GM21723 (cell line): ENCODE data around the gene AP1M1.

ENCODE experiments used
- ATAC-seq: cut with Tn5 transposase; IDR thresholded peaks from one replicate; pipeline ENCODE4 v1.9.1; 2021; ENCODE audit warnings: mild to moderate bottlenecking, moderate library complexity; ENCODE audit not compliant: unreplicated experiment

AP1M1 gene

DNA sequence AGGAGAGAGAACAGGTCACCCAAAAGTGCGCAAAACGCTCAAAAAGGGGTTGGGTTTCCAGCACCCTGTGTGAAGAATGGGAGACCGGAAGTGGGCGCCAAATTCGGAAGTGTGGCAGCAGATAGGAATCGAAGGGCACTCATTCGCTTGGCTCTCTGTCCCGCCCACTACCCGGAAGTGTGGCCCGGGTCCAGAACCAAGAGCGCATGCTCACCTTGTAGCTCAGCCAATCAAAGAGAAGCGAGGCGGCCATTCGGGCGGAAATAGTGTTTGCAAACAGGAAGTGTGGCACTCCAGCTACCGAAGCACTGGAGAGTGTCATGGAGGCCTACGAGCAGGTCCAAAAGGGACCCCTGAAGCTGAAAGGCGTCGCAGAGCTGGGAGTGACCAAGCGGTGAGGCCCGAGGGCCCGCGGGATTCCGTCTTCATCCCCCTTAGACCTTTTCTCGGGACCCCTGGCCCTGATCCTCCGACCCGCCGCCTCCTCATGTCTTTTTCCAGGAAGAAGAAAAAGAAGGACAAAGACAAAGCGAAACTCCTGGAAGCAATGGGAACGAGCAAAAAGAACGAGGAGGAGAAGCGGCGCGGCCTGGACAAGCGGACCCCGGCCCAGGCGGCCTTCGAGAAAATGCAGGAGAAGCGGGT, 12.5 kb upstream of the AP1M1 start, which contains the start of gene FAM32A:
TSS of gene FAM32A (plus strand) at position 288 of the 645 bp plus-strand sequence. CDS start at position 321, 33 bp downstream.
- ATAC-seq: peak; percentile 80

DNA sequence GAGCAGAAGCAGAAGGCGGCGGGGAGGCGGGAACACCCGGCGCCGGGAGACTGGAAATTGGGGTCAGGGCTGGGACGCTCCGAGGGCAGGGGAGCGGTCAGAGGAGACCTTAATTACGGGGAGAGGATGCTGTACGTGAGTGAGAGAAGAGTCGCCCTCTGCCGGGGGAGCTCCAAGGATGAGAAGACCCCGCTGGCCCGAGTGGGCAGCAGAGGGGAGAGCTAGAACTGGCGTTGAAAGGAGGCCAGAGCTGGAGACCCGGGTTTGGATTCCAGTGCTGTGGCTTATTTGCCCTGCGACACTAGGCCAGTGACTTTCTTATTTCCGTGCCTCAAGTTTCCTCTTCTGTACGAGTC, 12.0 kb upstream of the AP1M1 start:
- ATAC-seq: no peak

DNA sequence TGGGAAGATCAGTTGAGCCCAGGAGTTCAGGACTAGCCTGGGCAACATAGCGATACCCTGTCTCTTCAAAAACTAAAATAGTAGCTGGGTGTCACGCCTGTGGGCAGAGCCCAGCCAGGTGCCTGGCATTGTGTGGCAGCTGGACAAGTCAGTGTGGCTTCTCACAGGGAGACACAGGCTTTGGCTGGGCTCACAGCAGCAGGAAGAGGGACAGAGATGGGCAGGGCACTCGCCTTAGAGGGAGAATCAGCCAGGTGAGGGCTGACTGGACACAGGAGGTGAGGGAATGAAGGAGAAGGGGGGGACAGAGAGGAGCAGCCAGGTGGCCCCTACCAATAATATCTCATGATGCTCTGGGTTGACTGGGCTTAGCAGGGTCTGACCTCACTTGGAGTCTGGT, 9.2 kb upstream of the AP1M1 start:
- ATAC-seq: no peak

DNA sequence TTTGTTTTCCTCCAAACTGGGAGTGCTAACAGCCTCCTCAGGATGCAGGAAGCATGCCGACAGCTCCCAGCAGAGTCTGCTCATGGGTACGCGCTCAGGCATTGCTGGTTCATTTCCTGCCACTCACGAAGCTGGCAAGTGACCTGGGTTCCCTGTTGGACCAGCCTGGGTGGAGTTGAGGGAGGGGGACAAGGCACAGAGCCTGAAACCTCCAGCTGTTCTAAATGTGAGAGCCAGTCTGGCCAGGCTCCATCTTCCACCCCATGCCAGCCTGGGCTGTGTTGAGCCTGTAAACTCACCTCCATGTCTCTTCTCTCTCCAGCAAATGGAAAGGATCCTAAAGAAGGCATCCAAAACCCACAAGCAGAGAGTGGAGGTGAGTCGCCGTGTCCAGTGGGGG, 7.5 kb upstream of the AP1M1 start:
- no peak for ATAC-seq

DNA sequence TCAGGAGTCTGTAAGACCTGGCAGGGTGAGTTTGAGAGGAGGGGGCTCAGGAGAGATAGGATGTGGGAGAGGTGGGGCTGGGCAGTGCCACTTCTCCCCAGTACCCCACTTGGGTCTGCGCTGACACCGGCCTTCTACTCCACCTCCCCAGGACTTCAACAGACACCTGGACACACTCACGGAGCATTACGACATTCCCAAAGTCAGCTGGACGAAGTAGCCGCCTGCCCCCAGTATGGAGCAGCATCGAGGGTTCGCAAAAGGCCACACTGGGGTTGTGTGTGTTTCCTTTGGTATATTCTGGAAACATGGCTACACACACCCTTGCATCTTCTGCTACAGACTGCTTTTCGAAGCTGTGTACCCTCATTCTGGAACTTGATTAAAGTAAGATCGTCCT, 7.0 kb upstream of the AP1M1 start:
- no peak for ATAC-seq

DNA sequence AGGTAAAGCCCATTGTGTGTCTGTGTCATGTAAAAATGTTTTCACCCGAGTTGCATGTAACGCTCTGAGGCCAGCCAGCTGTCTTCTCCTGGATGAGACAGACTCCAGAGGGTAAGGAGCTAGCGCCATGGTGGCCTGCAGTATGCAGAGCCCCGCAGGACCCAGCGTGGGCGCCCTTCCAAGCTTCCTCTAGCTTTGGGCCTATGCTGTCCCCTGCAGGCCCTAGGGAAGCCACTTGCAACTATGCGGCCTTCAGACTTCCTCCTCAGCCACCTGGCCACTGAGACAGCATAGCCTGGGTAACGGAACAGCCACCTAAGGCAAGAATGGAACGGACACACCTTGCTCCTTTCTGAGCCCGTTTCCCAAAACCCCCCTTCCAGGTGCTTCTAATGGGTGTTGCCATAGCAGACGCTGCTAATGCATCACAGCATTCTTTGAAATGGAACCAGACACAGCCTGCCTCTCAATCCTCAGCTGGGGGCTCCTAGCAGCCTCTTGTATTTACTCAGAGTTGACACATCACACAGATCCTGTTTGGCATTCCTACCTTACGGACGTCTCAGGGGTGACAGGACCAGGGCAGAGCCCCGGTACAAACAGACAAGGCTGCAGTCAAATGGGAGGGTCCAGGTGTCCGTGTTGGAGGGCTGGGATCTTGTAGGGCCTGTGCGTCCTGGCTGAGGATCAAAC, 6.3 kb upstream of the AP1M1 start:
- no peak for ATAC-seq

DNA sequence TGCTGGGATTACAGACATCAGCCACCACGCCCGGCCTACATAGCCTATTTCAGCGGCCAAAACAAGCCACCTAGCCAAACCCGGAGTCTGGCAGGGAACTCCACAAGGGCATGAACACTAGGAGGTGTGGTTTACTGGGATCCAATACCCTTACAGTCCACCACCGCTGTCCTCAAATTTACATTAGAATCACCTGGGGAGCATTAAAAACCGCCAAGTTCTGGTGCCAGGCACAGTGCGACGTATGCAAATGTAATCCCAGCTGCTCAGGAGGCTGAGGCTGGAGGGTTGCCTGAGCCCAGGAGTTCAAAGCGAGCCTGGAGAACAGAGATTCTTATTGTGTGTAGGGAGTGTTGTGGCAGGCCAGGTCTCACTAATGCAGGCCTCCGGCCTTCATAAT, 4.2 kb upstream of the AP1M1 start:
- ATAC-seq: no peak

DNA sequence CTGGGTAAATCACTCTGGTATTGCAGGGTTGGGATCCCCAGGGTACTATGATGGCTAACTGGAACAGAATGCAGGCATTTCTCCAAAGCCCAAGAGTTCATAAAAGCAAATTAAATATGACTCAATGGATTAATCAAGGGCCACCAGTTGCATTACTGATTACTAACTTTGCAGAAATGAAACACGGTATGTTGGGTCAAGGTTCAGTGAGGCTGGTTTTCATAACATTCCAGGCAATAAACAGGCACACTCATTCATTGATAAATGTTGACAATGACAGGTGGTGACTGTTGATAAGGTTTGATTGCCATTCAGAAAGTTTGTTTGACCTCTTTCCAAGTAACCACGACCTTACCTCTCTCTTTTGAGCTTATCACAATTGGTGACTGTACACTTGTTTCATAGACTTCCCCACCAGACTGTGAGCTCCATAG, 506 bp upstream of the AP1M1 start:
- ATAC-seq: peak; percentile 2

DNA sequence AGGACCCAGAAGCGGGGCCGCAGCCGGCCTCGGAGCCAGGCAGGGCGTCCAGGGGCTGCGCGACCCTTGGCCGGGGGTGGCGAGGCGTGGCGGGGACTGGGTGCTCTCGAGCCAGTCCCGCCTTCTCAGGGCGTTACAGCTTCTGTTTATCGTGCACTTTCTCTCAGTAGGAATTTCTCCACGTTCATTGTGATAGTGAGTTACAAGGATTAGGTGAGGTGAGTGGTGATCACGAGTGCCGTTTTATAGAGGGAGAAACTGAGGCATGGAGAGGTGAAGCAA, 600 bp downstream of the AP1M1 start:
- ATAC-seq: peak; percentile 13

DNA sequence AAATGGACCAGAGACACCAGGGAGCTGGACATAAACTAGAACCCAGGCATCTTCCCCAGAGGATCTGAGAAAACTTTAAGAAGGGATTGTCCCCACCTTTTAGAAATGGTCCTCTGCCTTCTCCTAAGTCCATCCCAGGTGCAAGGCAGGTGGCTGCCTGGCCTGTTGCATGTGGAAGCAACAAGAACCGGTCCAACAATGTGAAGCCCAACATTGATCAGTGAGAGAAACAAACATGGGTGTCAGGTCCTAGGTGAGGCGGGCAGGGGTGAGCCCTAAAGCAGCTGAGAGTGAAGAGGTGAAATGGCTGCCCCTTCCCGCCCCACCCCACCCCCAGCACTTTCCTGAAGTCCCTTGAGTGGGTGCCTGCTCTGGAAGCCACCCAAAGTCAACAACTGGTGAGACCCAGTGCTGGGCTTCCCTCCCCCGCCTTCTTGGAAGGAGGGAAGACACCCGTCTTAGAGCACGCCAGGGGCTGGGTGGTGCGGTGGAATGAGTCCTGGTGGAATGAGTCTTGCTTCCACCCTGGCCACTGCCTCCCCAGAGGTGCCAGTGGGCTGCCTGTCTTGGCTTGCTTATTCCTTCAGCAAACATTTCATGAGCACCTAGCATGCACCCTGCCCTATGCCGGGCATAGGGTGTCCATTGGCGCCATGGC, 1.7 kb downstream of the AP1M1 start:
- ATAC-seq: no peak

DNA sequence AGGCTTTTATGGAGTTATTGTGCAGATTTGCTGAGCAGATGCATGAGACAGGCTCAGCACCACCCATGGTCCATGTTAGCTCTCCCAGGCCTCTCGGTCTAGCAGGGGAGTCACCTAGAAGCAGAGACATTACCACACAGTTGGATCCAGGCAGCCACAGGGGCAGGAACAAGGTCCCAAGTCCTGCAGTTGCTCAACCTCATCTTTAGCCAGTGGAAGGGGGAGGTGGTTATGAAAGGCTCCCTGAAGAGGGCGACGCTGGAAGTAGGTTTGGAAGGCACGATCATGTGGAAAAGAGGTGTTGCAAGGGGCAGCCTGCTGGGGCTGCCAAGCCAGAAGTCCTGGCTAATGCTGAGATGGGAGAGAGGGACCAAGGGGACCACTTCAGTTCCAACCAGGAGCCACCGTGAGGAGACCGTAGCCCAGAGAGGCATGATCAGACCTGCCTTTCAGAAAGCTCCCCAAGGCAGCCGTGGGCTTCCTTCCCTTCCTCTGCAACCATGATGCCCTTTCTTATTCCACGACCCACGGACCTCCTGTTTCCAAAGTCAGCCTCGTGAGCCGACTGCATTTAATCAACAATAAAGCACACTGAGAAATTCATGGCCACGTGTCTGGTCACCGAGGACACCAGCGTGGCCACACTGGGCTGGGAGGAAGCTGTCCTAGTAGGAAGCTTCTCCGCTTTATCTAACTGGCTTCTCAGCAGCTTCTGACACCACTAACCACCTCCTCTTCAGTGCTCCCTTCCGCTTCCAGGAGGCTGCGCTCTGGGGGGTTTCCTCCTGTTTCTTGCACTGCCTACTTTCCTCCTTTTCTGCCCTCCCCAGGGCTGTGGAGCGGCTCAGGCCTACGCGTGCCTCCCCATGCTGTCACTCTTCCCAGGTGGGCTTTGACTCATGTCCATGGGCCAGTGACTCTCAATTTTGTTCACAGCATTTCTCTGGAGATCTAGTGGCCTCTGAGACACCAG, 2.6 kb downstream of the AP1M1 start:
- ATAC-seq: no peak

DNA sequence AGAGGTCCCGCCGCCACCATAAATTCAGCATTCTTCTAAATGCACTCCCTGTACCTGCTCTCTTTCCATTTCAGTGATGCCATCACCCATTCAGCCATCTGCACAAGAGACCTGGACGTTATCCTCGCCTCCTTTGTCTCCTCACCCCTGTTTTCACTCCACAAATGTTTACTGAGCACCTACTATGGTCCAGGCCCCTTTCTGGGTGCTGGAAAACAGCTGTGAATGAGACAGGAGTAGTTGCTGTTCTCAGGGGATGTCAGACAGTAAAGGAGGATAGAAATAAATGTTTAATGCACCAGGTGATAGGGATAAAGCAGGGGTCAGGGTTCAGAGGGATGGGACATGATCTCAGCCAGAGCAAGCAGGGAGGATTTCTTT, 3.3 kb downstream of the AP1M1 start:
- no peak for ATAC-seq

DNA sequence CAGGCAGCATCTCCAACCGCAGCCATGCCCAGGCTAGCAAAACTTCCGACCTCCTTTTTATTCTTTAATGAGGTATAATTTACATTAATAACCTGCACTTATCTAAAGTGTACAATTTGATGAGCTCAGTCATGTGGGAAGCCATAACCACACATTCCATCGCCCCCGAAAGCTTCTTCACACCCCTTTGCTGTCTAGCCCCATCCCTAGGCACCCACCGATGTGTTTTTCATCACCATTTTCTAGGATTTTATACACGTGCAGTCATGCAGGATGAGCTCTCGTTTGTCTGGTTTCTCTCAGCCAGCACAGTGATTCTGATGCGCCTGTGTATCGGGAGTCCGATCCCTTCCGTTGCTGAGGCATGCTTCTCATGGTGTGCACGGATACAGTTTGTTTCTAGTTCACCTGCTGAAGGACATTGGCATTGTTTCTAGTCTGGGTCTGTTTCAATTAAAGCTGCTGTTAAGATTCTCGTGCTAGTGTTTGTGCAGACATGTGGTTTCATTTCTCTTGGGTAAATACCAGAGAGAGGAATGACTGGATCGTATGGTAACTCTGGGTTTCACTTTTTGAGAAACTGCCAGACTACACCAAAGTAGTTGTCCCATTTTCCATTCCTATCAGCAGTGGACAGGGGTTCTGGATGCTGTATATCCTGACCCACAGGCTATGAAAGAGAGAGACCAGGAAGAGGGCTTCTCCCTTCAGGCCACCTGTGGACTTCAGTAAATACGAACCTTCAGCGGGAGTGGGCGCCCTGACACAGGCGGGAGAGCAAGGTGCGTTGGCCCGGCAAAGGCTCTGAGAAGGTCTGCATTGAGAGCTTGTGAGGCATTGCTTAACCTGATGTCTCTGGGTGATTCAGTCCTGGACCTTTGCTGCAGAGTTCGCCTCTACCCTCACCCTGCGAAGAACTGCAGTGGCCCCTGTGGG, 4.9 kb downstream of the AP1M1 start:
- no peak for ATAC-seq

DNA sequence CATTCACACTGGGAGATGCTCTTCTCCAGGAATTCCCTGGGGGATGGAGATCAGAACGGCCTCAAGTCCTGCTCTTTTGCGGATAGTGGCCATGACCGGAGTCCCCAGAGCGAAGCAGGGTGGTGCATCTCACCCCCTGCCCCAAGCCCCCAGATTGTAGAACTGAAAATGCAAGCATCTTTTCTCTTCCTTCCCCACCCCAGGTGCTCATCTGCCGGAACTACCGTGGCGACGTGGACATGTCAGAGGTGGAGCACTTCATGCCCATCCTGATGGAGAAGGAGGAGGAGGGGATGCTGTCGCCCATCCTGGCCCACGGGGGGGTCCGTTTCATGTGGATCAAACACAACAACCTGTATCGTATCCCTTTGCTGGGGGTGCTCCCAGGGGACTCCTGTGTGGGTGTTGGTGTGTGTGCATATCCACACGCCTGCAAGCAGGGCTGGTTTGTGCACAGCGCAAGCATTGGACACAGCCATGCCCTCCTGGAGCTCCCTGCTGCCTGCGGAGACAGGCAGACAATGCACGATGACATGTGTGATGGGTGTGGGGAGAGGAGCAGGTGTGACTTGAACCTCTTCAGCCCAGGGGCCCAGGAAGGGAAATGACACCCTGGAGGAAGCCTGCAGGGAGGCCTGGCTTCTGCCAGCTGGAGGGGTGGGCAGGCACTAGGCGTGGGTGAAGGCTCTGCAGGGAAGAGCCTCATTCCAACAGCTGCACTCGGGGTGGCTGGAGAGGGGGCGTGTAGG, 5.7 kb downstream of the AP1M1 start:
- no peak for ATAC-seq

DNA sequence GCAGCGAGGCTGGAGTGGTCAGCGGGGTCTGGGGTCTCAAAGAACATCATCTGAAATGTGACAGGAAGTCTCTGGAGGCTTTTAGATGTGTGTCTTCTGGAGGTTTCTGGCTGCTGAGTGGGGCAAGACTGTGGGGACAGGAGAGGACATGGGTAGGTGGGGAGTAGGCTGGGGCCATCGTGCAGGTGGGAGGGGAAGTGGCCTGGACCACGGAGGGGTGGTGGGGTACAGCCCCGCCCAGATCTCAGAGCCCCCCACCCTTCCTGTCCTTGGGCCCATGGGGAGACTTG, 6.2 kb downstream of the AP1M1 start:
- ATAC-seq: no peak

DNA sequence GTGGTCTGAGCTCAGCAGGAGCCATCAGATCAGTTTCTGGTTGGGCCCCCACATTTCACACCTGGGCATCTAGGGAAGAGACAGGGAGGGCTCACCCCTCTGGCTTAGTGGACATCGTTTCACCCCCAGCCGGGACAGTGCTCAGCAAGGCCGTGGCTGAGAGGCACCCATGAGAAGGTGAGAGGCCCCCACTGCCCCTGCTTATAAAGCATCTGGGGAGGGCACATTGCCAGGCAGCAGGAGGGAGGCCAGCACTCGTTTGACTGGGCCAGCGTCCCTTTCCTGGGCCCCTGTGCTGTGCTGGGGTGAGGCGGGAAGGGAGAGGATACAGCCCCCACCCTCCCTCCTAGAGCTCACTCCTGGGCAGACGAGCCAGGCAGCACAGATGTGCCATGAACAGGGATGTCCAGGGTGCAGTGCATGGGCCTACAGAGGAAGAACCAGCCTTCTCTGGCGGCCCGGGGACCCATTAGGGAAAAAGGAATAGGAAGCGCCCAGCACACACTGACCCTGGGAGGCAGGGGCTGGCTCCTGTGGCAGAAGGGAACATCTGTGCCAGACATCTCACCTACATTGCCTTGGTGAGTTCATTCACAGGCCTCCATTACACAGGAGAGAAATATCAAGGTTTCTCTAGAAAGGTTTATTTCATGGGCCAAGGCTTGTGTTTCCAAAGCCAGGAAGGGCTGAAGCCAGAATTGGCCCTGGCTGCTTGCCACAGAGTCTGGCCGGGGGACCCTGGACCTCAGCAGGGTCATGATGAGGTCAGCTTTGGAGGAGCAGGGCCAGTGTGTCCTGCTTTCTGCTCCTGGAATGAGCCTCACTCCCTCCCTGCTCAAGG, 7.7 kb downstream of the AP1M1 start:
- ATAC-seq: no peak

DNA sequence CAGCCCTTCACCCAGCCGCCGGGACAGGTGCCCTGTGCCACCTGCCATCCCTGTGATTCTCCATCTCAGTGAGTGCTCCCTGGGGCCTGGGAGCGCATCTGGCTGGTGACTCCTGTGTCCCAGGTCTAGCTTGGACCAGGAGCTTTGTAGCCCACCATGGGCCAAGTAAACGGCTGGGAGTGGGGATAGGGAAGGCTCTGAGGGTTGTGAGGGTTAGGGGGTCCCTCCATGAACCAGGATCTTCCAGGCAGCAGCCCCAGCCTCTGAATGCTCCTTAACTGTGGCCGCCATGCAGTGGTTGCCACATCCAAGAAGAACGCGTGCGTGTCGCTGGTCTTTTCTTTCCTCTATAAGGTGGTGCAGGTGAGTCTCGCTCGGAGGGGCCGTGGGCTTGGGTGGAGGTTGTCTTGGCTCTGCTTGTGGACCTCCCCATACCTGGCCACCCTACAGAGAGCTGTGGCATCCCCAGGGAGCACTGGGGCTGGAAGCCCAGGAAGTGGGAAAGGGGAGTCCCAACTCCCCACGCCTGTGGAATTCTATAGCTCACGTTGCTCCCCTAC, 8.4 kb downstream of the AP1M1 start:
- no peak for ATAC-seq

DNA sequence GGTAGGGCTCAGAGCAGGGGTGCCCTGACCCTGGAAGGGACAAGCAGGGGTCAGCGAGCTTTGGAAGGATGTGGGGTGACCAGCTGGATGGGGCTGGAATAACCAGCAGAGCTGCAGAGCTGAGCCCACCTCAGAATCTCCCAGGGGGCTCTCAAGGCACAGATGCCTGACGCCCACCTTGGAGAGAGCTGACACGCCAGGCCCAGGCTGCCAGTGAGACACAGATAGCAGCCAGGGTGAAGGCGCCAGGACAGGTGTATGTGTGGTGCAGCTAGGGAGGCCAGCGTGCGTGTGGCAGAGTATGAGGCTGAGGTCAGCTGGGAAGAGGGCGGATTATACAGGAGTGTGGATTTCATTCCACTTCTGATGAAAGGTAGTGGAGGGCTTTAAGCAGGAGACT, 8.9 kb downstream of the AP1M1 start:
- ATAC-seq: no peak

DNA sequence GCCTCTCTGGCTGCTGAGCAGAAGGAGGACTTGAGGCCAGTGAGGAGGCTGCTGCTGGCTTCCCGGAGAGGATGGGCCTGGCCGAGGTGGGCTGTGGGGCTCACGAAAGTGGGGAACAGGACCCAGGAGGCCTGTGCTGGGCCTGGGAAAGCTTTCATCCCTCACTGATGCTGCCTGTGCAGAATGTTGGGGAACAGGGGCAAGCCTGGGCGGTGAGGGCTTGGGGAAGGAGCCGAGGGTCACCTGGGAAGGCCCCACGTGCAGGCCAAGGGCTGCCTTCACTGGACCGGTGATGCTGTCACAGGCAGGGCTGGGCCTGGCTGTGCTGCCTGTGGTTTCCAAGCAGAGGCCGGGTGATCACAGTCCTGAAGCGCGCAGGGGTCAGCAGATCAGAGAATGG, 9.4 kb downstream of the AP1M1 start:
- no peak for ATAC-seq
